ENCODE results near the gene TGFBR2. TPM values are rescaled to one million over a fixed set of nuclear protein-coding genes. Genes with fewer than 3 reads are reported as not detected.

TGFBR2 gene
- total RNA-seq, 1 donor from 2014 or later = 25.7 TPM

DNA sequence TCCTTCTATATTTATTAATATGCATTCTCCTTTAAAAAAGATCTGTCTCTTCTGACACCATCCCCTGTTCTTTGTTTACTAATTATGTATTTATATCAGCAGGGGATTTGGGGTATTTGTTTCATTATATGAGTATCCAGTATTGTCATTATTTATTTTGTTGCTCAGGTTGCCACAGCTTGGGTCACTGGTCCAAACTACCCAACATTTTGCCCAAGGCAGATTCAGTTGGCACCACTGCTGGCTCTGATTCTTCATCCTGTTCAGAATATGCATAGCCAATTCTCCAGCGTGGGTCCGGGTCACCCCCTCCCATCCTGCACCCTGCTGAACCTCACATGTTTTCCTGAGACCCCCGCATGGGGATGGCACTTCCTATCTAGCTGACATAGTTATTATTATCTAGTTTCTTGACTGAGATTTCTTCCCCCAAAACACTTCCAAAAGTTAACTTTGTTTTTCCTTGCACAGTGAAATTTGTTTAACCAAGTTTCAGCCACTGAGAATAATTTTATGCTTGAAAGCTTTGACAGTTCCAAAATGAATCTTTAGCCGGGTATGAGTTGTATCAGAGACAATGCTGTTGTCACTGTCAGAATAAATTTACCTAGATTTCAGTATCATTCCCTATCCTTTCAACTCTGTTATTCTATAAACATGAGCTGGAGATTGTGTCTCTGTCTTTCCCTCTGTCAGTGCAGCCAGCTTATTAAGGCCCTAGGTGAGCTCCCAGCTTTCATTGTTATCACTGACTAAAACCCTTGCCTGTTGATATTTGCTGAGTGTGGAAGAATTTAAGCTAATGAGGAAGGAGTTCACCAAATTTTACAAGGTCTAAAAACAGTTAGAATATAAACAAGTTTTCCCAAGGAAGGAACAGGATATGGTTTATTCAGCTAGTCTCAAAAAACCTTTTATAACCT is 70.3 kb downstream of the TGFBR2 start:
- no peak overlapping the region for H3K27ac Mint-ChIP-seq (ENCODE audit: unreplicated experiment)
- no peak overlapping the region for H3K4me3 Mint-ChIP-seq (ENCODE audit: unreplicated experiment)
- no peak for TF ChIP-seq CTCF (IDR thresholded peaks at IDR 0.05)
- H3K4me1 Mint-ChIP-seq (ENCODE audit: low read depth) = peaks cover 16% of the 10 kb centered on the region
- H3K9me3 Mint-ChIP-seq (ENCODE audit: low read depth) = no peaks in the 10 kb centered on the region
- H3K27me3 Mint-ChIP-seq (ENCODE audit: low read depth) = no peaks in the 10 kb centered on the region
- H3K36me3 Mint-ChIP-seq (ENCODE audit: low read depth) = peaks cover 38% of the 10 kb centered on the region
- no peak for DNase-seq (ENCODE audit: low spot score)

DNA sequence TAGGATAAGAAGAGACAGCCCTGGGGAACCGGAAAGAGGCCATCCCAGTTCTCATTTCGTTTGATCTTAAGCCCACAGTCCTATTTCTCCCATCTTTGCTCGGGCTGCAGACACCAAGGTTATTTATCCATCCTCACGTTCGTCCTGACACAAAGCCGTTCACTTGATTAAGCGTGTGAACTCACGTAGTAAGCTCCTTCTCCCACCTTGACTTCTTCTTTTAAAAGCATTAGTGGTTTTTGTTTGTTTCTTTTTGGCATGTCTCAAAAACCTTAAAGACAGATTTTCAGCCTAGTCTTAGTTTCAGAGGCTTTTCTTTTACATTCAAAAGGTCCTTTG is 70.9 kb downstream of the TGFBR2 start:
- no peak overlapping the region for H3K4me3 Mint-ChIP-seq (ENCODE audit: unreplicated experiment)
- H3K27ac Mint-ChIP-seq (ENCODE audit: unreplicated experiment) = no peak overlapping the region
- peaks cover 22% of the 10 kb centered on the region for H3K4me1 Mint-ChIP-seq (ENCODE audit: low read depth)
- H3K27me3 Mint-ChIP-seq (ENCODE audit: low read depth) = no peaks in the 10 kb centered on the region
- no peak for TF ChIP-seq CTCF (IDR thresholded peaks at IDR 0.05)
- peaks cover 31% of the 10 kb centered on the region for H3K36me3 Mint-ChIP-seq (ENCODE audit: low read depth)
- DNase-seq (ENCODE audit: low spot score) = no peak
- H3K9me3 Mint-ChIP-seq (ENCODE audit: low read depth) = no peaks in the 10 kb centered on the region

DNA sequence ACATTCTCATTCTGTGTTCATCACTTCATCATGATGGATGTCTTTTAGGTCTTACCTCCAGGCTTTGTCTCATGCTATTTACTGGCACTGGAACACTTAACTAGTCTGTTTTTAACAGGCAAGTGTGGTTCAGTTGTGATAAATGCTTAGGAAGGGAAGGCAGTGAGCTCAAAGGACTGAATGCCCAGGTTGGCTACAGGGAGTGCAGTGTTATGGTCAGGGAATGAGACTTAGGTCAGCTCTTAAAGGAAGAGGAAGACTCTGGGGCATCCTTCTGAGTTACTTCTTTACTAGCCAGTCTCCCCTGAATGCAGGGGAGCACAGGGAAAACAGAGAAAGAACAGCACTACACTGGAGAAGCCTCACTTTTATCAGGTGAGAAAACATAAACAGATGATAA is 72.6 kb downstream of the TGFBR2 start:
- Mint-ChIP-seq H3K36me3 (ENCODE audit: low read depth) (peaks cover 23% of the 10 kb centered on the region), H3K9me3 (ENCODE audit: low read depth) (no peaks in the 10 kb centered on the region), H3K27me3 (ENCODE audit: low read depth) (no peaks in the 10 kb centered on the region), H3K4me3 (ENCODE audit: unreplicated experiment) (no peak overlapping the region), H3K4me1 (ENCODE audit: low read depth) (peaks cover 34% of the 10 kb centered on the region), H3K27ac (ENCODE audit: unreplicated experiment) (no peak overlapping the region)
- no peak for DNase-seq (ENCODE audit: low spot score)
- TF ChIP-seq CTCF (IDR thresholded peaks at IDR 0.05) = no peak

DNA sequence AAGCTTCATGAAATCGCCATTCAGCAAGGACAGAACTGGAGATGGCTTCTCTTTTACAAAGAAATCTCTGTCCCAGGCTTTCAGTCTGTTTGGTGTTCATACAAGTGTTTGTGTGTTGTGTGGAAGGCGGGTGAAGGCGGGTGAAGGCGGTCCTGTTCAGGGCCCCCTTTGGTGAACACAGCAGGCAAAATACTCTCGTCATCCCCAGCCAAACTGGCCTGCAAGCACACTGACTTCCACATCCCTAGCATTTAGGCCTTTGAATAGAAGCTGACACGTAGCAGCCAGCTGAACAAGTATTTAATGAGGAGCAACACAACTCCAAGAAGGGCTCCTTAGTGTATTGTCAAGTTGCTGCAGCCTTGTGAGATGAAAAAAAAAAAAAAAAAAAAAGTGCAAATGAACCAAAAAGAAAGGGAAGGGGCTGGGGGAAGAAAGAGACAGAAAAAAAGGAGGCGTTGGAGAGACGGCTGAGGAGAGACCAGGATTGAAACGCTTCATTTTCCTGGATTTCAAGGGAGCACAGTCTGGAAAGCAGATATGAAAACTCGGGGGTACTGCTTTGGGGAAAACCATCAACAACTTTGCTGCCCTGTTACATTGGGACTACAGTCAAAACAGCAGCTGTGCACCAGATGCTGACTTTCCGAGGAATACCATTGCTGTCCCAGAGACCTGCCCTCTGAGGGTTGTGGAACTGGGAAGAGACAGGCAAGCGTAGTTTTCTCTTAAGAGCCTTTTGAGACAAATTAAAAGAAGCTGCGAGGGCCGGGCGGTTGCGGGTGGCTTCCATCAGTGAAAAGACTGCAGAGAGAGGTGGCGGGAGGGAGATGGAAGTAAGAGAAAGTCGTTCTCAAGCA is 74.6 kb downstream of the TGFBR2 start:
- Mint-ChIP-seq H3K4me1 (ENCODE audit: low read depth) (peaks cover 35% of the 10 kb centered on the region), H3K4me3 (ENCODE audit: unreplicated experiment) (no peak overlapping the region), H3K9me3 (ENCODE audit: low read depth) (no peaks in the 10 kb centered on the region), H3K36me3 (ENCODE audit: low read depth) (peaks cover 10% of the 10 kb centered on the region), H3K27ac (ENCODE audit: unreplicated experiment) (peak overlapping the region; percentile 82), H3K27me3 (ENCODE audit: low read depth) (no peaks in the 10 kb centered on the region)
- no peak for DNase-seq (ENCODE audit: low spot score)
- no peak for TF ChIP-seq CTCF (IDR thresholded peaks at IDR 0.05)

DNA sequence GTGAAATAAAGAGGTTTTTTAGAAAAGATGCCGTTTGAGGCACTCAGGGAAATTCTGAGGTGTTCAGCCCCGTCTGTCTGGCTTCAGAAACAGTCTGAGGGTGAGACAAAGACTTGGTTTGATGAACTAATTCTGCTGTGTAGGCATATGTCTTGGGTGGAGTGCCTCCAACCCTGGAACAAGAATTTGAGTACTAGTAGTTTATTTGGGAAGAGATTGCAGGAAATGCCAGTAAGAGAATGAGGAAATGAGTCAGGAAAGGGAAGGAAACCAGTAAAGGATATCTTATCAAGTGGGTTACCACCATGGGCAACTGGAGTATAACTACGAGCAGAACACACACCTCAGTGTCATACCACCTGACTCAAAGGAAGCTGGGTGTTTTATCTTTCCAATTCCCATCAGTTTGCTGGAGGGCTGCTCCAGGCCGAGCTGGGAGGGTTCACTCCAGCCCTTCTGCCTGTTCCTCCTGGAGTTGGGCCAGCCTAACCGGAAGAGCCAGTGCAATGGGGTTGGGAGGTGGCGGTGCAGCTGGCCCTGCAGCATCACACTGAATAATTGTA is 75.3 kb downstream of the TGFBR2 start:
- H3K4me1 Mint-ChIP-seq (ENCODE audit: low read depth) = peaks cover 40% of the 10 kb centered on the region
- H3K4me3 Mint-ChIP-seq (ENCODE audit: unreplicated experiment) = no peak overlapping the region
- no peak for TF ChIP-seq CTCF (IDR thresholded peaks at IDR 0.05)
- no peak for DNase-seq (ENCODE audit: low spot score)
- peaks cover 6% of the 10 kb centered on the region for H3K36me3 Mint-ChIP-seq (ENCODE audit: low read depth)
- H3K27ac Mint-ChIP-seq (ENCODE audit: unreplicated experiment) = peak overlapping the region; percentile 65
- H3K9me3 Mint-ChIP-seq (ENCODE audit: low read depth) = no peaks in the 10 kb centered on the region
- H3K27me3 Mint-ChIP-seq (ENCODE audit: low read depth) = no peaks in the 10 kb centered on the region

All from chondrocyte (in vitro differentiated cells).